Prostate gland (tissue), 2 donors: ENCODE data around the gene CCDC92.

Experiments
- POLR2AphosphoS5 ChIP-seq: sonication (generic); formaldehyde crosslinking; IDR thresholded peaks from one replicate; pipeline ENCODE4 v1.6.1; 2017; ENCODE audit warnings: antibody characterized with exemption
- TF ChIP-seq, protein P1 (sequence below), 4 experiments: fragments of 200-600 bp in 2 of 4; fragments of 450-650 bp in 2 of 4; sonication (generic) in 2 of 4; IDR thresholded peaks; 1 replicate in 3 of 4; 2 replicates in 1 of 4; pipeline ENCODE4 v1.5.1; 2016 to 2019; ENCODE audit warnings: antibody characterized with exemption in 4 of 4, mild to moderate bottlenecking in 2 of 4, moderate library complexity in 2 of 4

DNA sequence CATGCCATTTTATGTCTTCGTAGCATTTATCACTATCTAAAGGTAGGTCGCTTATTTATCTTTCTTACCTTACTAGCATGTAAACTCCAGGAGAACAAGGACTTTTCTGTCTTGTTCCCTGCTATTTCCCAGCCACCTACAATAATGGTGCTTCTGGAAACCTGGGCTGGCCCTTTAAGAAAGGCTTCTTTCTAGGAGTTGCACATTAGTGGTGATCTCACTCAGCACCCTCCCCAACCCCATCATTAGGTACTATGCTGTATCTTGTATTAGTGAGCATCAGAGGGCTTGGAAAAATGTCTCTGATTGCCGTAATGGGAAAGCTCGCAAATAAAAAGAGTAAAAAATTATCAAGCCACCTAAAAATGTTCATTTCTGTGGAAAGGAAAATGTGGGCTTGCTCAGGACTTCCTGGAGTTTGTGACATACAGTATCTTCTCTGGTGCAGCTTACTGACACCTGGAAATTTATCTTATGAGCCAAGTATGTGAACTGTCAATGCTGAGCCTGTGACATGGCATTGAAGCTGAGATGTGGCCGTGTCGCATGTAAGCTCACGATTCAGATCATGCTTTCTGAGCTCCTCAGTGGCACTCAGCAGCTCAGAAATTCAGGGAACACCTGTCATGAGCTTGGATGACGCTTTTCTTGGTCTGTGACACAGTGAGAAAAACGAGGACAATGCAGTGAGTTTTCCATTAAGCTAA lies 12.4 kb downstream of the CCDC92 start:
- no peak for TF ChIP-seq POLR2AphosphoS5
- TF ChIP-seq, protein P1, sequence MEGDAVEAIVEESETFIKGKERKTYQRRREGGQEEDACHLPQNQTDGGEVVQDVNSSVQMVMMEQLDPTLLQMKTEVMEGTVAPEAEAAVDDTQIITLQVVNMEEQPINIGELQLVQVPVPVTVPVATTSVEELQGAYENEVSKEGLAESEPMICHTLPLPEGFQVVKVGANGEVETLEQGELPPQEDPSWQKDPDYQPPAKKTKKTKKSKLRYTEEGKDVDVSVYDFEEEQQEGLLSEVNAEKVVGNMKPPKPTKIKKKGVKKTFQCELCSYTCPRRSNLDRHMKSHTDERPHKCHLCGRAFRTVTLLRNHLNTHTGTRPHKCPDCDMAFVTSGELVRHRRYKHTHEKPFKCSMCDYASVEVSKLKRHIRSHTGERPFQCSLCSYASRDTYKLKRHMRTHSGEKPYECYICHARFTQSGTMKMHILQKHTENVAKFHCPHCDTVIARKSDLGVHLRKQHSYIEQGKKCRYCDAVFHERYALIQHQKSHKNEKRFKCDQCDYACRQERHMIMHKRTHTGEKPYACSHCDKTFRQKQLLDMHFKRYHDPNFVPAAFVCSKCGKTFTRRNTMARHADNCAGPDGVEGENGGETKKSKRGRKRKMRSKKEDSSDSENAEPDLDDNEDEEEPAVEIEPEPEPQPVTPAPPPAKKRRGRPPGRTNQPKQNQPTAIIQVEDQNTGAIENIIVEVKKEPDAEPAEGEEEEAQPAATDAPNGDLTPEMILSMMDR (IDR thresholded peaks at IDR 0.05): no peak
